SU-DHL-6 (cell line): ENCODE results near the gene CD274.

ENCODE experiments used
- H2AFZ ChIP-seq: fragments of 200-600 bp; sonication (generic); 2 replicates; pipeline ENCODE4 v1.6.1; 2014; ENCODE audit warnings: low read depth, mild to moderate bottlenecking, moderate library complexity, mixed read lengths, antibody characterized with exemption, low read length; ENCODE audit not compliant: severe bottlenecking
- H3F3A ChIP-seq: fragments of 200-600 bp; shearing (Covaris generic); 2 replicates; pipeline ENCODE4 v1.6.0; 2016; ENCODE audit warnings: antibody characterized with exemption, mild to moderate bottlenecking; ENCODE audit not compliant: insufficient read depth
- H3K27ac ChIP-seq: fragments of 200-600 bp; sonication (generic); 2 replicates; pipeline ENCODE4 v1.5.1; 2016; ENCODE audit warnings: low read depth, mild to moderate bottlenecking, low read length, moderate library complexity, mixed read lengths
- H3K27me3 ChIP-seq: fragments of 200-600 bp; sonication (generic), shearing (Covaris generic); 2 replicates; pipeline ENCODE4 v1.6.0; 2014; ENCODE audit warnings: mild to moderate bottlenecking, low read length
- H3K36me3 ChIP-seq: fragments of 200-600 bp; sonication (generic); 2 replicates; pipeline ENCODE4 v1.6.1; 2014; ENCODE audit warnings: mild to moderate bottlenecking, low read length, mixed read lengths
- H3K4me2 ChIP-seq: fragments of 300-600, 200-600 bp; shearing (Covaris generic), sonication (generic); 2 replicates; pipeline ENCODE4 v1.6.0; 2014; ENCODE audit warnings: low read length, low read depth, mild to moderate bottlenecking; ENCODE audit not compliant: poor library complexity, severe bottlenecking
- H3K4me3 ChIP-seq: fragments of 200-600 bp; sonication (generic); 2 replicates; pipeline ENCODE4 v1.5.1; 2014; ENCODE audit warnings: antibody characterized with exemption, low read length, mild to moderate bottlenecking, mixed read lengths; ENCODE audit not compliant: insufficient read depth, poor library complexity, severe bottlenecking
- H3K79me2 ChIP-seq: fragments of 200-600 bp; sonication (generic); 2 replicates; pipeline ENCODE4 v1.6.1; 2014; ENCODE audit warnings: mild to moderate bottlenecking, low read length, moderate library complexity; ENCODE audit not compliant: insufficient read depth
- H3K9ac ChIP-seq: fragments of 200-600 bp; sonication (generic); 2 replicates; pipeline ENCODE4 v1.7.0; 2014; ENCODE audit warnings: mild to moderate bottlenecking, low read length
- H3K9me2 ChIP-seq: fragments of 200-600 bp; sonication (generic); replicated peaks from 2 replicates; pipeline ENCODE4 v1.6.1; 2014; ENCODE audit warnings: low read length; ENCODE audit not compliant: insufficient read depth
- H3K9me3 ChIP-seq: fragments of 200-600 bp; sonication (generic); 2 replicates; pipeline ENCODE4 v1.6.1; 2014; ENCODE audit warnings: low read length, mixed read lengths; ENCODE audit not compliant: insufficient read depth
- H4K20me1 ChIP-seq: fragments of 200-600 bp; sonication (generic); 2 replicates; pipeline ENCODE4 v1.6.1; 2014; ENCODE audit warnings: low read depth, mild to moderate bottlenecking, antibody characterized with exemption, low read length, moderate library complexity, mixed read lengths
- EZH2phosphoT487 ChIP-seq: fragments of 200-600 bp; sonication (generic), shearing (Covaris generic); conservative IDR thresholded peaks from 2 replicates; pipeline ENCODE4 v1.6.1; 2018; ENCODE audit warnings: mild to moderate bottlenecking, antibody characterized with exemption, low read length, moderate library complexity, mixed read lengths
- TF ChIP-seq, protein P1 (sequence below): fragments of 200-600 bp; sonication (generic); IDR thresholded peaks from one replicate; pipeline ENCODE4 v1.5.1; 2017; ENCODE audit warnings: antibody characterized with exemption, mild to moderate bottlenecking, low read length, moderate library complexity; ENCODE audit not compliant: insufficient read depth, poor library complexity, severe bottlenecking

CD274 gene

DNA sequence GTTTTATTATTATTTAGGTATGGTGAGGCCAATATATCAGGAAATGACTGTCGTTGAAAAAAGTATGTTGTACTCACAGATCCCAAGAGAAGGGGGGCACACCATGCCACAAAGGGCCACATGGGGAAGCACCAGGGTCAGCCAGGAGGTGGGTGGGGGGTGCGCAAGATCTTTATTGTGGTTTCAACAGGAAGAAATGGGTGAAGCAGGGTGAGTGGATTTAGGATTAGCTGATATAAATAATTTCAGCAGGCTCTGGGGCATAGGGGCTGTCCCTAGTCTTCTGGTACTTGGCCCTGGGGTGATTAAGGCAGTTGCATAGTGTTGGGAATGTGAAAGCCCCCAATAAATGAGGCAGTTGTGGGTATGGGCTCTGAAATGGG lies 68.6 kb downstream of the CD274 start:
- H3K27ac ChIP-seq: no peak overlapping the region
- H2AFZ ChIP-seq: no peak overlapping the region

More for the DNA sequence above, 68.6 kb downstream of the CD274 start:
- no peaks in the 10 kb centered on the region for H4K20me1 ChIP-seq
- no peaks in the 10 kb centered on the region for H3K79me2 ChIP-seq
- H3K36me3 ChIP-seq: no peaks in the 10 kb centered on the region
- no peak for TF ChIP-seq EZH2phosphoT487
- TF ChIP-seq, protein P1, sequence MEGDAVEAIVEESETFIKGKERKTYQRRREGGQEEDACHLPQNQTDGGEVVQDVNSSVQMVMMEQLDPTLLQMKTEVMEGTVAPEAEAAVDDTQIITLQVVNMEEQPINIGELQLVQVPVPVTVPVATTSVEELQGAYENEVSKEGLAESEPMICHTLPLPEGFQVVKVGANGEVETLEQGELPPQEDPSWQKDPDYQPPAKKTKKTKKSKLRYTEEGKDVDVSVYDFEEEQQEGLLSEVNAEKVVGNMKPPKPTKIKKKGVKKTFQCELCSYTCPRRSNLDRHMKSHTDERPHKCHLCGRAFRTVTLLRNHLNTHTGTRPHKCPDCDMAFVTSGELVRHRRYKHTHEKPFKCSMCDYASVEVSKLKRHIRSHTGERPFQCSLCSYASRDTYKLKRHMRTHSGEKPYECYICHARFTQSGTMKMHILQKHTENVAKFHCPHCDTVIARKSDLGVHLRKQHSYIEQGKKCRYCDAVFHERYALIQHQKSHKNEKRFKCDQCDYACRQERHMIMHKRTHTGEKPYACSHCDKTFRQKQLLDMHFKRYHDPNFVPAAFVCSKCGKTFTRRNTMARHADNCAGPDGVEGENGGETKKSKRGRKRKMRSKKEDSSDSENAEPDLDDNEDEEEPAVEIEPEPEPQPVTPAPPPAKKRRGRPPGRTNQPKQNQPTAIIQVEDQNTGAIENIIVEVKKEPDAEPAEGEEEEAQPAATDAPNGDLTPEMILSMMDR: no peak
- H3K9me3 ChIP-seq: no peaks in the 10 kb centered on the region
- H3K4me2 ChIP-seq: no peak overlapping the region
- H3K4me3 ChIP-seq: no peak overlapping the region
- H3K9me2 ChIP-seq: no peaks in the 10 kb centered on the region
- no peaks in the 10 kb centered on the region for H3F3A ChIP-seq
- no peaks in the 10 kb centered on the region for H3K27me3 ChIP-seq
- no peak overlapping the region for H3K9ac ChIP-seq
